Measurements from ENCODE around the gene WWC2.

The WWC2 gene

DNA sequence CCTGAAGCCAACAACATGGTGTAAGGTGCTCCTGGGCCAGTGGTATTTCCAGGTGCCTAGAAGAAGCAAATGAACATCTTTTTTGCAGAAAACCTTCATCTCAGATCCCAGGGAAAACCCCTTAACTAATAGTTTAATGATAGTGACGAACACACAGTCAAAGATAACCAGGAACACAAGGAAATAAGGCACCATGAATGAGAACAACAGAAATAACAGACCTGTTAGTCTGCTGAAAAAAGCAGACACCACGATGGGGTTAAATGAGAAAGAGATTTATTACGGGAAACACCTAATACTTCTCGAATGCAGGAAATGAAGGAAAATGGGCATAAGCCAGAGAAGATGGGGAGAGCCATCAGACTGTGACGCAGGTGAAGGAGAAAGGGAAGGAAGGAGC lies 30.6 kb upstream of the WWC2 start:
- Histone ChIP-seq H2BK120ac (ENCODE audit: low read depth, low read length) (no peak overlapping the region), H3K4me2 (ENCODE audit: low read length, poor library complexity, severe bottlenecking) (no peak overlapping the region), H4K91ac (ENCODE audit: low read length) (no peak overlapping the region), H3K79me1 (replicated peaks; ENCODE audit: low read length, poor library complexity, severe bottlenecking) (no peaks in the 10 kb centered on the region), H2AFZ (ENCODE audit: low read depth, low read length) (no peak overlapping the region), H3K27me3 (ENCODE audit: control insufficient read depth in 1 of 2, insufficient read depth in 1 of 2, low read length in 2 of 2) (no peaks in the 10 kb centered on the region), H3K14ac (ENCODE audit: low read length in 2 of 2) (no peak overlapping the region), H3K4me3 (ENCODE audit: insufficient read depth in 1 of 2, low read depth in 1 of 2, low read length in 2 of 2) (no peak overlapping the region), H3K36me3 (ENCODE audit: control insufficient read depth in 1 of 2, insufficient read depth in 2 of 2, low read depth in 1 of 2, low read length in 2 of 2) (no peaks in the 10 kb centered on the region), H3K4me1 (ENCODE audit: control insufficient read depth, insufficient read depth, low read depth, low read length) (no peaks in the 10 kb centered on the region), H3K9ac (ENCODE audit: low read length) (no peak overlapping the region), H4K8ac (ENCODE audit: low read length) (no peak overlapping the region), H2BK15ac (ENCODE audit: low read depth, poor library complexity, severe bottlenecking) (no peak overlapping the region), H2AK5ac (ENCODE audit: low read length, severe bottlenecking) (no peak overlapping the region), H2BK5ac (ENCODE audit: low read depth, low read length, poor library complexity, severe bottlenecking) (no peak overlapping the region), H3K18ac (ENCODE audit: low read depth in 1 of 2, low read length in 2 of 2) (no peak overlapping the region), H3K23ac (ENCODE audit: low read length in 2 of 2) (no peak overlapping the region), H3K27ac (ENCODE audit: low read length, poor library complexity, severe bottlenecking) (no peak overlapping the region), H3K4ac (ENCODE audit: low read depth in 1 of 2, low read length in 2 of 2) (no peak overlapping the region), H3K9me3 (ENCODE audit: control insufficient read depth, low read length) (peaks cover 24% of the 10 kb centered on the region), H2BK12ac (ENCODE audit: low read length in 2 of 2) (no peak overlapping the region)
- 97% methylated on average over 4 of the region's 5 CpGs for WGBS
- no peak for DNase-seq

DNA sequence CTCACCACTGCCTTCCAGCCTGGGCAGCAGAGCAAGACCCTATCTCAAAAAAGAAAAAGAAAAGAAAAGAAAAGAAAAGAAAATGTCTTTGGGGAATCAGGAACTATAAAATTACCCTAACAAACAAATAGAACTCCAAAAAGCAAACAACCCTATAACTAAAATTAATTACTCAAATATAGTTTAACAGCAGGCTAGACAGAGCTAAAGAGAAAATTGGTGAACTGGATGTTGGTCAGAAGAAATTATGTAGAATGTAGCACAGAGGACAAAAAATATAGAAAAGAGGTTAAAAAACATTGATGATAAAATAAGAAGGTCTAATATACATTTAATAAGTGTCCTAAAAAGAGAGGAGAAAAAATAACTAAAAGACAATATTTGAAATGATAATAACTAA lies 27.8 kb upstream of the WWC2 start:
- Histone ChIP-seq H3K18ac (ENCODE audit: low read depth in 1 of 2, low read length in 2 of 2) (no peak overlapping the region), H2AFZ (ENCODE audit: low read depth, low read length) (no peak overlapping the region), H3K9me3 (ENCODE audit: control insufficient read depth, low read length) (peaks cover 24% of the 10 kb centered on the region), H4K91ac (ENCODE audit: low read length) (no peak overlapping the region), H3K27me3 (ENCODE audit: control insufficient read depth in 1 of 2, insufficient read depth in 1 of 2, low read length in 2 of 2) (no peaks in the 10 kb centered on the region), H2BK120ac (ENCODE audit: low read depth, low read length) (no peak overlapping the region), H4K8ac (ENCODE audit: low read length) (no peak overlapping the region), H2BK15ac (ENCODE audit: low read depth, poor library complexity, severe bottlenecking) (no peak overlapping the region), H2BK5ac (ENCODE audit: low read depth, low read length, poor library complexity, severe bottlenecking) (no peak overlapping the region), H2BK12ac (ENCODE audit: low read length in 2 of 2) (no peak overlapping the region), H2AK5ac (ENCODE audit: low read length, severe bottlenecking) (no peak overlapping the region), H3K27ac (ENCODE audit: low read length, poor library complexity, severe bottlenecking) (no peak overlapping the region), H3K23ac (ENCODE audit: low read length in 2 of 2) (no peak overlapping the region), H3K4me1 (ENCODE audit: control insufficient read depth, insufficient read depth, low read depth, low read length) (peaks cover 2% of the 10 kb centered on the region), H3K4me3 (ENCODE audit: insufficient read depth in 1 of 2, low read depth in 1 of 2, low read length in 2 of 2) (no peak overlapping the region), H3K4me2 (ENCODE audit: low read length, poor library complexity, severe bottlenecking) (no peak overlapping the region), H3K9ac (ENCODE audit: low read length) (no peak overlapping the region), H3K79me1 (replicated peaks; ENCODE audit: low read length, poor library complexity, severe bottlenecking) (no peaks in the 10 kb centered on the region), H3K4ac (ENCODE audit: low read depth in 1 of 2, low read length in 2 of 2) (no peak overlapping the region), H3K14ac (ENCODE audit: low read length in 2 of 2) (no peak overlapping the region), H3K36me3 (ENCODE audit: control insufficient read depth in 1 of 2, insufficient read depth in 2 of 2, low read depth in 1 of 2, low read length in 2 of 2) (no peaks in the 10 kb centered on the region)
- DNase-seq, result no peak

DNA sequence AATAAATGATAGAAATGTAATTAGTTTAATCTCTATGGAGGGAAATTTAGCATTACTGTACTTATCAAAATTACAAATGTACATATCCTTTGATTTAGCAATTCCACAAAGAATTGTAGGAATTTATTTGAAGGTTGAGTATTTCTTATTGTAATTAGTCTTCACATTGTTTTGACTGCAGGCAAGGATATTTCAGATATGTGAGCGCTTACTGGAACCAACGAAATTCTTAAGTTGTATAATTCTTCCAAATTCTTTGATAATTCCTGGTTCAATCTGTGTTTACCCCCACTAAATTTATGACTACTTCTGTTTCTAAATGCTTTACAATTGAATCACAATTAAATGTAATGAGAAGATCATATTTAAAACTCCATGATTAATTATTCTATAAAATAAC lies 26.9 kb upstream of the WWC2 start:
- H2BK5ac ChIP-seq (ENCODE audit: low read depth, low read length, poor library complexity, severe bottlenecking), result no peak overlapping the region
- no peak overlapping the region for H2BK120ac ChIP-seq (ENCODE audit: low read depth, low read length)
- H2BK12ac ChIP-seq (ENCODE audit: low read length in 2 of 2), result no peak overlapping the region
- H3K4me3 ChIP-seq (ENCODE audit: insufficient read depth in 1 of 2, low read depth in 1 of 2, low read length in 2 of 2), result no peak overlapping the region
- no peak overlapping the region for H3K18ac ChIP-seq (ENCODE audit: low read depth in 1 of 2, low read length in 2 of 2)
- H4K8ac ChIP-seq (ENCODE audit: low read length), result no peak overlapping the region
- H3K36me3 ChIP-seq (ENCODE audit: control insufficient read depth in 1 of 2, insufficient read depth in 2 of 2, low read depth in 1 of 2, low read length in 2 of 2), result no peaks in the 10 kb centered on the region
- H3K23ac ChIP-seq (ENCODE audit: low read length in 2 of 2), result no peak overlapping the region
- DNase-seq, result no peak
- WGBS, result 96% methylated on average over 2 of the region's 2 CpGs
- H3K79me1 ChIP-seq (replicated peaks; ENCODE audit: low read length, poor library complexity, severe bottlenecking), result no peaks in the 10 kb centered on the region
- no peak overlapping the region for H2AFZ ChIP-seq (ENCODE audit: low read depth, low read length)
- H3K27me3 ChIP-seq (ENCODE audit: control insufficient read depth in 1 of 2, insufficient read depth in 1 of 2, low read length in 2 of 2), result no peaks in the 10 kb centered on the region
- H3K4me2 ChIP-seq (ENCODE audit: low read length, poor library complexity, severe bottlenecking), result no peak overlapping the region
- no peak overlapping the region for H3K4ac ChIP-seq (ENCODE audit: low read depth in 1 of 2, low read length in 2 of 2)
- H3K9ac ChIP-seq (ENCODE audit: low read length), result no peak overlapping the region
- no peak overlapping the region for H4K91ac ChIP-seq (ENCODE audit: low read length)
- no peak overlapping the region for H2BK15ac ChIP-seq (ENCODE audit: low read depth, poor library complexity, severe bottlenecking)
- H3K9me3 ChIP-seq (ENCODE audit: control insufficient read depth, low read length), result peaks cover 24% of the 10 kb centered on the region
- no peak overlapping the region for H3K27ac ChIP-seq (ENCODE audit: low read length, poor library complexity, severe bottlenecking)
- H2AK5ac ChIP-seq (ENCODE audit: low read length, severe bottlenecking), result no peak overlapping the region
- H3K14ac ChIP-seq (ENCODE audit: low read length in 2 of 2), result no peak overlapping the region
- peaks cover 2% of the 10 kb centered on the region for H3K4me1 ChIP-seq (ENCODE audit: control insufficient read depth, insufficient read depth, low read depth, low read length)

DNA sequence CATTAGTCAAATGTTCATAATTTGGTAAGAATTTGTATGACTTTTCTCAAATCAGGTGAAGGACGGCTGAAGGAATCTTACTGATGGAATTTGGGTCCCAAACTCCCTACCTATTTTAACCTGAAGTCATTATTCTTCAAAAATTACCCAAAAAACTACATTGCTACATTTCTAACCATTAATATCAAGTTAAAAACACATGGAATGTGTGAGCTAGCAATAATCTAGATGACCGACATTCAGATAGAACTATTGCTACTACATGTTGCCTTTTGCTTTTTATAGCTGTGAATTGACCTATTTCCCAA lies 25.3 kb upstream of the WWC2 start:
- Histone ChIP-seq H2BK12ac (ENCODE audit: low read length in 2 of 2) (no peak overlapping the region), H3K18ac (ENCODE audit: low read depth in 1 of 2, low read length in 2 of 2) (no peak overlapping the region), H3K4ac (ENCODE audit: low read depth in 1 of 2, low read length in 2 of 2) (no peak overlapping the region), H2BK15ac (ENCODE audit: low read depth, poor library complexity, severe bottlenecking) (no peak overlapping the region), H4K91ac (ENCODE audit: low read length) (no peak overlapping the region), H3K36me3 (ENCODE audit: control insufficient read depth in 1 of 2, insufficient read depth in 2 of 2, low read depth in 1 of 2, low read length in 2 of 2) (no peaks in the 10 kb centered on the region), H3K4me2 (ENCODE audit: low read length, poor library complexity, severe bottlenecking) (no peak overlapping the region), H4K8ac (ENCODE audit: low read length) (no peak overlapping the region), H3K9ac (ENCODE audit: low read length) (no peak overlapping the region), H3K9me3 (ENCODE audit: control insufficient read depth, low read length) (peaks cover 15% of the 10 kb centered on the region), H2AK5ac (ENCODE audit: low read length, severe bottlenecking) (no peak overlapping the region), H3K27me3 (ENCODE audit: control insufficient read depth in 1 of 2, insufficient read depth in 1 of 2, low read length in 2 of 2) (no peaks in the 10 kb centered on the region), H2BK5ac (ENCODE audit: low read depth, low read length, poor library complexity, severe bottlenecking) (no peak overlapping the region), H3K4me1 (ENCODE audit: control insufficient read depth, insufficient read depth, low read depth, low read length) (peaks cover 2% of the 10 kb centered on the region), H3K23ac (ENCODE audit: low read length in 2 of 2) (no peak overlapping the region), H3K79me1 (replicated peaks; ENCODE audit: low read length, poor library complexity, severe bottlenecking) (no peaks in the 10 kb centered on the region), H2AFZ (ENCODE audit: low read depth, low read length) (no peak overlapping the region), H2BK120ac (ENCODE audit: low read depth, low read length) (no peak overlapping the region), H3K14ac (ENCODE audit: low read length in 2 of 2) (no peak overlapping the region), H3K27ac (ENCODE audit: low read length, poor library complexity, severe bottlenecking) (no peak overlapping the region), H3K4me3 (ENCODE audit: insufficient read depth in 1 of 2, low read depth in 1 of 2, low read length in 2 of 2) (no peak overlapping the region)
- 60% methylated on average over 2 of the region's 2 CpGs for WGBS
- no peak for DNase-seq

Data from mesenchymal stem cell (in vitro differentiated cells and primary cell).